Left ventricle myocardium inferior (tissue), 1 donor: ENCODE results near the gene OCIAD1. TPM values are rescaled to one million over a fixed set of nuclear protein-coding genes. Genes with fewer than 3 reads are reported as not detected.
"Not testable (repeated sequence)": the region's sequence is repeated elsewhere in the genome, so short reads cannot be mapped to it uniquely, and the experiment has no call there.

Experiments used
- DNase-seq: peaks from one replicate; pipeline ENCODE4 v3.0.0-alpha.2; 2020
- H3K27ac ChIP-seq: fragments of 200-600 bp; replicated peaks from 2 replicates; pipeline ENCODE4 v1.8.0; 2021
- H3K27me3 ChIP-seq: fragments of 200-600 bp; 2 replicates; pipeline ENCODE4 v1.8.0; 2021; ENCODE audit warnings: low read depth
- H3K36me3 ChIP-seq: fragments of 200-600 bp; 2 replicates; pipeline ENCODE4 v1.8.0; 2021
- H3K4me1 ChIP-seq: fragments of 200-600 bp; 2 replicates; pipeline ENCODE4 v1.8.0; 2021
- H3K4me3 ChIP-seq: fragments of 200-600 bp; 2 replicates; pipeline ENCODE4 v1.8.0; 2021; ENCODE audit warnings: mild to moderate bottlenecking, moderate library complexity
- H3K9me3 ChIP-seq: fragments of 200-600 bp; replicated peaks from 2 replicates; pipeline ENCODE4 v1.8.0; 2021
- intact Hi-C: fragments of 100-400 bp; cut with micrococcal nuclease; formaldehyde crosslinking; loops from one replicate; pipeline ENCODE4 v1.11.0; 2022
- total RNA-seq: library from RNA; stranded (reverse); fragmentation: NEBNext Ultra II Directional; extraction: Animal tissue kit (Norgen Biotek cat#: 25700); gene quantifications from one replicate; pipeline ENCODE4 v1.2.1, GENCODE V29; 2021
- TF ChIP-seq, protein P1 (sequence below): fragments of 200-600 bp; IDR thresholded peaks from 2 replicates; pipeline ENCODE4 v1.8.0; 2021; ENCODE audit warnings: antibody characterized with exemption, mild to moderate bottlenecking, borderline replicate concordance
- donor health status: DM: no; HTN: yes; CAD: no; lungs with severe emphysema.

The OCIAD1 gene
- total RNA-seq, 1 donor from 2014 or later: 129 TPM

DNA sequence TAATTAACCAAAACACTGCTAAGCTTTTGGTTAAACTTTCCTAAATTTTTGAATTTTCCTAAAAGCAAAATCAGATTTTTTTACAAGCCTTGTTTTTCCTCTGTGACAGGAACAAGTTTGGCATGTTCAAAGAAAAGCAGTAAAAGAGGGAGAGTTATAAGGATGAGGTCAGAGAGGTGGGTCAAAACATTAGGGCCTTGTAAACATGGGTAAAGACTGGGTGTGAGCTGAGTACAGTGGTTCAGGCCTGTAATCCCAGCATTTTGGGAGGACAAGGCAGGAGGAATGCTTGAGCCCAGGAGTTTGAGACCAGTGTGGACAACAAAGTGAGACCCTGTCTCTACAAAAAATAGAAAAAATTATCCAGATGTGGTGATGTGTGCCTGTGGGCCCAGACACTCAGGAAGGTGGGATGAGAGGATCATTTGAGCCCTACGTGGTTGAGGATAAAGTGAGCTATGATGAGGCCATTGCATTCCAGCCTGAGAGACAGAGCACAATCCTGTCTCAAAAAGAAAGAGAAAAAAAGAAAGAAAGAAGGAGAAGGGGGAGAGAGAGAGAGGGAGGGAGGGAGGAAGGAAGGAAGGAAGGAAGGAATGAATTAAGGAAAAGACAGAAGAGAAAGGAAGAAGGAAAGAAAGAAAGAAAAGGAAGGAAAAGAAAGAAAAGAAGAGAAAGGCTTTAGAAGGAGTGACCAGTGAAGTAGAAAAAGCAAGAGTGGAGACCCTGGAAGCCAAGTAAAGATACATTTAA lies 33.8 kb upstream of the OCIAD1 start:
- intact Hi-C loops: no loop called here
- TF ChIP-seq, protein P1, sequence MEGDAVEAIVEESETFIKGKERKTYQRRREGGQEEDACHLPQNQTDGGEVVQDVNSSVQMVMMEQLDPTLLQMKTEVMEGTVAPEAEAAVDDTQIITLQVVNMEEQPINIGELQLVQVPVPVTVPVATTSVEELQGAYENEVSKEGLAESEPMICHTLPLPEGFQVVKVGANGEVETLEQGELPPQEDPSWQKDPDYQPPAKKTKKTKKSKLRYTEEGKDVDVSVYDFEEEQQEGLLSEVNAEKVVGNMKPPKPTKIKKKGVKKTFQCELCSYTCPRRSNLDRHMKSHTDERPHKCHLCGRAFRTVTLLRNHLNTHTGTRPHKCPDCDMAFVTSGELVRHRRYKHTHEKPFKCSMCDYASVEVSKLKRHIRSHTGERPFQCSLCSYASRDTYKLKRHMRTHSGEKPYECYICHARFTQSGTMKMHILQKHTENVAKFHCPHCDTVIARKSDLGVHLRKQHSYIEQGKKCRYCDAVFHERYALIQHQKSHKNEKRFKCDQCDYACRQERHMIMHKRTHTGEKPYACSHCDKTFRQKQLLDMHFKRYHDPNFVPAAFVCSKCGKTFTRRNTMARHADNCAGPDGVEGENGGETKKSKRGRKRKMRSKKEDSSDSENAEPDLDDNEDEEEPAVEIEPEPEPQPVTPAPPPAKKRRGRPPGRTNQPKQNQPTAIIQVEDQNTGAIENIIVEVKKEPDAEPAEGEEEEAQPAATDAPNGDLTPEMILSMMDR: no peak
- Histone ChIP-seq H3K27ac (no peak overlapping the region), H3K36me3 (no peaks in the 10 kb centered on the region), H3K27me3 (no peaks in the 10 kb centered on the region), H3K4me3 (no peak overlapping the region), H3K4me1 (peaks cover 30% of the 10 kb centered on the region), H3K9me3 (no peaks in the 10 kb centered on the region)
- DNase-seq: no peak

DNA sequence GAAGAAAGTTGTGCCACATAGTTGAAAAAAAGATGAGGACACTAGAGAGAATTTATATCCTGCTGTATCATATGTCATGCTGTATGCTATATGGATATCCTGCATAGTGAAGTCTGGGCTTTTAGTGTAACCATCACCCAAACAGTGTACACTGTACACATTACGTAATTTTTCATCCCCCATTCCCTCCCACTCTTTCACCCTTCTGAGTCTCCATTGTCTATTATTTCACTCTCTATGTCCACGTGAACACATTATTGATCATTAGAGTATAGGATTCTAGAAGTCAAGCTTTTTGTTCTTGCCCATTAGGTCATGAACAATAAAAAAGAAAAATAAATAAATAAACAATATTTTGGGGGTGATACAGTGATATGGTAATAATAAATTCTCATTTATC lies 32.8 kb upstream of the OCIAD1 start:
- H3K27me3 ChIP-seq: no peaks in the 10 kb centered on the region
- intact Hi-C loops: no loop called here

DNA sequence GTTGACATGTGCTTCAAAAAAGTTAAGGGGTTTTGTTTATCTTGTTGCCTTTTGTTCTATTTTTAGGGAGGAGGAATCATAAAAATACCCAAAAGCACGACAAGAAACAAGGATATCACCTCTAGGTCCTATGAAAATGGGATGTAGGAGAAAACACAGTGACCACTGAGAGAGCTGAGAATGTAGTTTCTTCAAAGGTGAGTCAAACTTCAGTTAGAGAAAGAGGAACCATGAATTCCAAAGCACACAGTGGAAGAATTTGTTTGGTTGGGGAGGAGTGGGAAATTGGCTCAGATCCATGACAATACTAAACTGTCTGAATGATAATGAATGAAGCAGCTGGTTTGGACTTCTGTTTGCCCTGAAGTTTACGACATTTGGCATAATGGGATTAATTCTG lies 31.7 kb upstream of the OCIAD1 start:
- Histone ChIP-seq H3K9me3 (no peaks in the 10 kb centered on the region), H3K4me3 (no peak overlapping the region), H3K27ac (no peak overlapping the region), H3K4me1 (peaks cover 40% of the 10 kb centered on the region), H3K36me3 (no peaks in the 10 kb centered on the region), H3K27me3 (no peaks in the 10 kb centered on the region)
- TF ChIP-seq, protein P1: no peak
- DNase-seq: no peak
- intact Hi-C loops: no loop called here

More for the DNA sequence above, 32.8 kb upstream of the OCIAD1 start:
- H3K4me1 ChIP-seq: peaks cover 30% of the 10 kb centered on the region
- no peak overlapping the region for H3K4me3 ChIP-seq
- H3K9me3 ChIP-seq: no peaks in the 10 kb centered on the region
- DNase-seq: no peak
- no peak overlapping the region for H3K27ac ChIP-seq
- H3K36me3 ChIP-seq: no peaks in the 10 kb centered on the region
- TF ChIP-seq, protein P1: no peak

DNA sequence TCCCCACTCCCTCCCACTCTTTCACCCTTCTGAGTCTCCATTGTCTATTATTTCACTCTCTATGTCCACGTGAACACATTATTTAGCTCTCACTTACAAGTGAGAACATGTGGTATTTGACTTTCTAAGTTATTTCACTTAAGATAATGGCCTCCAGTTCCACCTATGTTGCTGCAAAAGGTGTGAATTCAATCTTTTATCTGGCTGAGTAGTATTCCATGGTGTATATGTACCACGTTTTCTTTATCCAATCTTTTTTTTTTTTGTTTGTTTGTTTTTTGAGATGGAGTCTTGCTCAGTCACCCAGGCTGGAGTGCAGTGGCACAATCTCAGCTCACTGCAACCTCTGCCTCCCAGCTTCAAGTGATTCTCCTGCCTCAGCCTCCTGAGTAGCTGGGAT lies 30.7 kb upstream of the OCIAD1 start:
- H3K36me3 ChIP-seq, H3K27ac ChIP-seq, DNase-seq, H3K27me3 ChIP-seq, intact Hi-C loops, H3K4me3 ChIP-seq, H3K9me3 ChIP-seq: not testable (repeated sequence)
- peaks cover 47% of the 10 kb centered on the region for H3K4me1 ChIP-seq

DNA sequence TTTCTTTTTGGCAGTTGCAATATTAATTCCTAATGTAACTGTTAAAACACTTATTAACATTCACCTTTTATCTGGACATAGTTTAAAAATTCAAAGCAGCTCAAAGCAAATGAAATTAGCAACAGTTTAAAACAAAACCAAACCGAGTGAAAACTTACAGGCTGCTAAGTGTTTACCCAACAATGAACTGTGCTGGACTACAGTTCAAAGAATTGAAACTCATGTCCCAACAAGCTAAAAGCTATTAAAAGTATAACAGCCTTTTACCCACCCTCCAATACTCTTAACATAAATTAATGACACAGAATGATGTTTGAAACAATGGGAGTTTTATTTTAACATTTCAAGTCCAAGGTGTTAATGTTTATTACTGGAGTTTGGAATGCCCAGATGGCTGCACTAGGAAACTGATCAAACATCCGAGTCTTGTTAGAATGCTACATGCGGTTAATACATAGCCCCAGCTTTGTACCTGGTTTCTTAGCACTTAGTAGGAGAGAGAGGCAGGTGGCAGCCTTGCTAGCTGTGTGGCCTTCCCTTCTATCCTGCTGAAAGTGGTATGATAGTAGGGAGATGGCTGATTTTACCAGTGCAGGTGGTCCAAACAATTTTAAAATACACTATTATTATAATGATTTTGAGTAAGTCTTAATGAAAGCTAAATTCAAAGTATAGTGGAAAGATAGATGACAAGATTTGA lies 29.7 kb upstream of the OCIAD1 start:
- Histone ChIP-seq H3K27me3 (no peaks in the 10 kb centered on the region), H3K27ac (peak overlapping the region; percentile 81), H3K4me1 (peaks cover 48% of the 10 kb centered on the region), H3K36me3 (no peaks in the 10 kb centered on the region), H3K9me3 (no peaks in the 10 kb centered on the region), H3K4me3 (no peak overlapping the region)
- TF ChIP-seq, protein P1: no peak
- intact Hi-C loops: no loop called here
- no peak for DNase-seq

DNA sequence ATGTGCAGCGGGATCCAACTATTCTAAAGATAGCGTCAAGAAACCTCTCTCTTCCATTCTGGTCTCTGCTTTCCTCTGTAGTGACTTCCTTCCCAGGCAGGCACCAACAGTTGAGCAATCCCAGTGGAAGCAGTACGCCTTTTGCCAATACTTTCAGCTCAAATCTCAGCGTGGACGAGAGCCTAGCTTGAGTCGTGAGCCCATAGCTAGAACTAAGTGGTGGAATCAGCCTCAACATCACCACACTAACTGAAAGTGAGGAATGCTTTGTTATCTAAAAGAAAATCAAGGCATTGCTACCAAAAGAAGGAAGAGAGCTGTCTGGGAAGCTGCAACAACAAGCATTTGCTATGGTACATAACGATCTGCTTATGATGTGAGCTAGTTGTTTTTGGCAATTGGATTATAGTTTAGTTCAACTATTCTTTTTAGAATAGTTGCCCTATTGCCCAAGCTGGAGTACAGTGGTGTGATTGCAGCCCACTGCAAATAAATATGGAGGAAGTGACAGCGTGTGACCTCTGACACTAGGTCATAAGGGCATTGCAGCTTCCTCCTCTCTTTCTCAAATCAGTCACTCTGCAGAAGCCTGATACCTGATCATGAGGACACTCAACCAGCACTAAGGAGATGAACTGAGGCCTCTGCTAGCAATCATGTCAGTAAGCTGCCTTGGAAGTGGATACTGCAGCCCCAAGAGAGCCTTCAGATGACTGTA lies 26.1 kb upstream of the OCIAD1 start:
- peak overlapping the region; percentile 46 for H3K27ac ChIP-seq
- H3K27me3 ChIP-seq: no peaks in the 10 kb centered on the region
- no peak overlapping the region for H3K4me3 ChIP-seq
- H3K4me1 ChIP-seq: peaks cover 39% of the 10 kb centered on the region
- TF ChIP-seq, protein P1: no peak
- no peaks in the 10 kb centered on the region for H3K9me3 ChIP-seq
- no peaks in the 10 kb centered on the region for H3K36me3 ChIP-seq
- intact Hi-C loops: no loop called here
- no peak for DNase-seq
